ENCODE measurements around the gene SPRYD4.
A peak's percentile ranks its signal among the peaks of the same experiment; 100 is the strongest.
"Not testable (repeated sequence)": the region's sequence is repeated elsewhere in the genome, so short reads cannot be mapped to it uniquely, and the experiment has no call there.

The SPRYD4 gene

DNA sequence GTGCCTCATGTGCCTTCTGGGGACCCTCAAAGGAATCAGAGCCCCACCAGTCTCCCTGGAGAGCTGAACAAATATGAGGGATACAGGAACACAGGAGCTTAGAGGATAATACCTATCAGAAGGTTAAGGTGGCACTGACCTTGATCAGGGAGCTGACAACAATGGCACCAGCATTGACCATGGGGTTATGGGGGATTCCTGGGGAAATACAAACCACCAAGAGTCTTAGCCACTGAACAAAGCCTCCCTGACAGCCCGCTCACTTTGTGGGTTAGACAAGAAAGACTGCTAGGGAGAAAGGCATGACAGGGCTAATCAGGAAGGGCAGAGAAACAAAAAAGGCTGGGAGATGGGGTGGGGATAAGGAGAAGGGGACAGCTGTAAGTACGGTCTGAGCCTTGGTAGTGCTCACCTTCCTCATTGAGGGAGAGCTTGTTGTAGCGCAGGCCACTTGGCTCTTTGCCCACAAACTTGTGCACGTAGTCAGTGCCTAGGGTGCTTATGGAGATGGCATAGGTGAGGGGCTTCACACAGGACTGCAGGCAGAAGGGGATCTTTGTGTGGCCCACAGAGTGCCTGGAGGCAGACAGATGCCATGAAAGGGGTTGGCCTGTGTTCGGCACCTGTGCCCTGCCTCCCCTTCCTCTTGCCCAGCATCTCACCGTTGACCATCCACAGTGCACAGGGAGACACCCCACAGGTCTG lies 9.3 kb downstream of the SPRYD4 start:
- DNase-seq = no peak

GRCh38 chr12:56479625-56480024 lies 11.2 kb downstream of the SPRYD4 start:
- no peak for DNase-seq

- no peak for DNase-seq
Observed at GRCh38 chr12:56484566-56484965, 16.2 kb downstream of the SPRYD4 start.

- DNase-seq = no peak
Observed at GRCh38 chr12:56486694-56487093, 18.3 kb downstream of the SPRYD4 start.

GRCh38 chr12:56487448-56488040 lies 19.2 kb downstream of the SPRYD4 start:
- peak; percentile 18 to 30 for DNase-seq

DNA sequence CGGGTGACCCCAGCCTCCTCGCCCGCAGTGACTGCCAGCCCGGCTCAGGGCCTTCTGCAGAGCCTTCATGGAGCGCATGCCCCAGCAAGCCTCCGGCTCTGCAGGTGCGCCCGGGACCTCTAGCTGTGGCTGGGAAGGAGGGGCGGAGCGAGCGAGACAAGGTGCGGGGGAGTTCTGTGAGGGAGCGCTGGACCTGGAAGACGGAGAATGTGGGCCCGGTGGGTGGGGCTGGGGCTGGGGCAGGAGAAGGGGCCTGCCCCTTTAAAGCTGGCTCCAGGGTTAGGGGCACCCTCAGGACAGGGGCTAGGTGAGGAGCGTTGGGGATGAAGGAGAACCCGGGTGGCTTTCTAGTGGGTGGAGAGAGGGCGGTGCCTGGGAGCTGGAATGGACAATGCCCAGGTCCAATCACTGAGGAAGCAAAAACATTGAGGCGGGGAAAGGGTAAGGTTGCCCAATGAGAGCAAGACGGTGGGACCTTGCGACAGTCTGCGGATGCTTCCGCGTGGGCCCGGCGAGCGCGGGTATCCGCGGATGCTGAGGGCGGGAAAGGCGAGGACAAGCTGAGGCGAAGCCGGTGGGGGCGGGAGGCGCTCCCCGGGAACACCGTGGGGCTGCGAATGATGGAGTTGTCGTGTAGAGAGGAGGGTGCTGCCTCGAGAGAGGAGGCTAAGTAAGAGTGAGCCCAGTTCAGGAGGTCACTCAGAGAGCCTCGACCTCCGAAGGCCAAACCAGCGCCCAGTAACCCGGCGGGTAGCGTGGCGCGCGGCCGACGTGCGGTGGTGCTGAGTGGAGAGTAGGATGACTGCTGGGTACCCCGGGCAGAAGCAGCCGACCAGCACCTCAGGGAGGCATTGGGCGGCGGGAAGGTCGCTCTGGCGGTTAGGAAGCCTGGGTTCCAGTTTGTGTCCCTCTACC lies 19.9 kb downstream of the SPRYD4 start, which contains the start of gene GLS2:
GLS2 (minus strand) TSS at position 121 of the 915 bp plus-strand sequence; CDS start at position 78, 43 bp downstream.
- DNase-seq = peak; percentile 51 to 68

DNA sequence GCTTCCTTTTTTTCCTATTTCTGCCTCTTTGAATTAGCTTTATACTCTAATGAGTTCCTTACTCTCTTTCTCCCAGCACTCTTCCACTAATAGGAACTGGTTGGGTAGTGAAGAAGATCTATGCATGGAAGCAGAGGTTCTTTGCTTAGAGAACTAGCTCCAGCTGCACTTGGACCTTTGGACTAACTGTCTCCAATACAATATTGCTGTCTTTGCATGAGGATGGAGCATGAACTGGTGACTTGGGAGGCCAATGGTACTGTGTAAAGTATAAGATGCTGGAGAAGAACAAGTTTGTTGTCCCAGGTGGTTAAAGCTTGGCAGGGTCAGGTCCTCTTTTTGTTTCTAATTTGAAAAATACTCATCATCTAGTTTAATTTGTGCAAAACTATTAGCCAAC lies 22.0 kb downstream of the SPRYD4 start:
- DNase-seq = no peak

GRCh38 chr12:56493409-56494105 lies 25.2 kb downstream of the SPRYD4 start:
- DNase-seq = not testable (repeated sequence)

DNA sequence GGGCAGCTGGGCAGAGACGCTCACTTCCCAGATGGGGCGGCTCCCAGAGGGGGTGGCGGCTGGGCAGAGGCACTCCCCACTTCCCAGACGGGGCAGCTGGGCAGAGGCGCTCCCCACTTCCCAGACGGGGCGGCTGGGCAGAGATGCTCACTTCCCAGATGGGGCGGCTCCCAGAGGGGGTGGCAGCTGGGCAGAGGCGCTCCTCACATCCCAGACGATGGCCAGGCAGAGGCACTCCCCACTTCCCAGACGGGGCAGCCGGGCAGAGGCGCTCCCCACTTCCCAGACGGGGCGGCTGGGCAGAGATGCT lies 25.7 kb downstream of the SPRYD4 start:
- DNase-seq = not testable (repeated sequence)

DNA sequence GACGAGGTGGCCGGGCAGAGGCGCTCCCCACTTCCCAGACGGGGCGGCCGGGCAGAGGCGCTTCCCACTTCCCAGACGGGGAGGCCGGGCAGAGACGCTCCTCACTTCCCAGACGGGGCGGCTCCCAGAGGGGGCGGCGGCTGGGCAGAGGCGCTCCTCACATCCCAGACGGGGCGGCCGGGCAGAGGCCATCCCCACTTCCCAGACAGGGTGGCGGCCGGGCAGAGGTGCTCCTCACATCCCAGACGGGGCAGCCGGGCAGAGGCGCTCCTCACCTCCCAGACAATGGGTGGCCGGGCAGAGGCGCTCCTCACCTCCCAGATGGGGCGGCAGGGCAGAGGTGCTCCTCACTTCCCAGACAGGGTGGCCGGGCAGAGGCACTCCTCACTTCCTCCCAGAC lies 26.1 kb downstream of the SPRYD4 start:
- DNase-seq = not testable (repeated sequence)

GRCh38 chr12:56496704-56497103 lies 28.3 kb downstream of the SPRYD4 start:
- peak; percentile 42 to 62 for DNase-seq

- DNase-seq = not testable (repeated sequence)
Observed at GRCh38 chr12:56498126-56498902, 29.9 kb downstream of the SPRYD4 start.

DNA sequence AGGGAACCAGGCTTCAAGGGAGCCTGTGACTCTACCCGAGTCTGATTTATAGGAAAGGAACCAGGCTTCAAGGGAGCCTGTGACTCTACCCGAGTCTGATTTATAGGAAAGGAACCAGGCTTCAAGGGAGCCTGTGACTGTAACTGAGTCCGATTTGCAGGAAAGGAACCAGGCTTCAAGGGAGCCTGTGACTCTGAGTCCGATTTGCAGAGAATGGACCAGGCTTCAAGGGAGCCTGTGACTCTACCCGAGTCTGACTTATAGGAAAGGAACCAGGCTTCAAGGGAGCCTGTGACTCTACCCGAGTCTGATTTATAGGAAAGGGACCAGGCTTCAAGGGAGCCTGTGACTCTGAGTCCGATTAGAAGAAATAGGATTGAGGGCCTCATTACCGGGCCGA lies 31.1 kb downstream of the SPRYD4 start:
- not testable (repeated sequence) for DNase-seq

DNA sequence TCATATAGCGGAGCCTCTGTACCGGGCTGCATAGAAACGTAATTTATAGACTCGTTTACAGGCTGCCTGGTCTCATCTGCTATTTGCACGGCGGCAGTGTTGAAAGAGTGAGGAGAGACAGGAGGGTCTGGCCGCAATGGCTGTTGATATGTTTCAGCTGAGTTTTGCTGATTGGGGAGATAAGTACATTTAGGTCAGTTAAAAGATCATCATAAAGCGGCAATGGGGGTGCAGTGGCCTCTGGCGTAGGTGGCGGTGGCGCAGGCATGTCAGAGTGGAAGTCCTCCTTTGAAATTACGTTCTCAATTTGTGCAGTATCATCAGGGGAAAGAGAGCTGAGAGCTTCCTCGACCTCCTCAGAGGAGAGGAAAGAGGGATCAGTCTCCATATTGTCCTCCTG lies 31.5 kb downstream of the SPRYD4 start:
- DNase-seq = not testable (repeated sequence)

DNA sequence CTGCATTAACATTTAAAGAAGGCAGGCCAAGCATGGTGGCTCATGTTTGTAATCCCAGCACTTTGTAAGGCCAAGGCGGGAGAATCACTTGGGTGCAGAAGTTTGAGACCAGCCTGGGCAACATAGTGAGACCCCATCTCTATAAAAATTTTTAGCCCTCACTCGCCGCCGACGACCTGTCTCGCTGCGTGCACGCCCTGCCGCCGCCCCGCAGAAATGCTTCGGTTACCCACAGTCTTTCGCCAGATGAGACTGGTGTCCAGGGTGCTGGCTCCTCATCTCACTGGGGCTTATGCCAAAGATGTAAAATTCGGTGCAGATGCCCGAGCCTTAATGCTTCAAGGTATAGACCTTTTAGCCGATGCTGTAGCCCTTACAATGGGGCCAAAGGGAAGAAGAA lies 42.4 kb downstream of the SPRYD4 start:
- no peak for DNase-seq

- DNase-seq = not testable (repeated sequence)
Observed at GRCh38 chr12:56514014-56514318, 45.6 kb downstream of the SPRYD4 start.

GRCh38 chr12:56517854-56518253 lies 49.5 kb downstream of the SPRYD4 start:
- DNase-seq = no peak

DNA sequence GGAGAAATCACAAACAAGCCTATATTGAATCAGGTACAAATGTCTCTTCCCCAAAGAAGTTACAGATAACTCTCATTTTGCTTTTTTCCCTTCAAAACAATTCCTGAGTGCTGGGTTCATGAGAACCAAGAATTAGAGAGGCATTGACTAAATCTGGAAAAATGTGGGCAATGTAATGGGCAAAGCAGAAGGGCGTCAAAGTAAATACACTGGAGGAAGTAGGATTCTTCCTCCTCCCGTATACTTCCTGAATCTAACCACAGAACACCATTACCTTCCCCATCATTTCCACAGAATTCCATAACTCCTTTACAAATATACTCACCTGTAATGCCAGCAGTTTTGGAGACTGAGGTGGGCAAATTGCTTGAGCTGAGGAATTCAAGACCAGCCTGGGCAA lies 50.2 kb downstream of the SPRYD4 start:
- DNase-seq = no peak

GRCh38 chr12:56520048-56520447 lies 51.7 kb downstream of the SPRYD4 start:
- no peak for DNase-seq

- DNase-seq = no peak
Observed at GRCh38 chr12:56520506-56520905, 52.1 kb downstream of the SPRYD4 start.

DNA sequence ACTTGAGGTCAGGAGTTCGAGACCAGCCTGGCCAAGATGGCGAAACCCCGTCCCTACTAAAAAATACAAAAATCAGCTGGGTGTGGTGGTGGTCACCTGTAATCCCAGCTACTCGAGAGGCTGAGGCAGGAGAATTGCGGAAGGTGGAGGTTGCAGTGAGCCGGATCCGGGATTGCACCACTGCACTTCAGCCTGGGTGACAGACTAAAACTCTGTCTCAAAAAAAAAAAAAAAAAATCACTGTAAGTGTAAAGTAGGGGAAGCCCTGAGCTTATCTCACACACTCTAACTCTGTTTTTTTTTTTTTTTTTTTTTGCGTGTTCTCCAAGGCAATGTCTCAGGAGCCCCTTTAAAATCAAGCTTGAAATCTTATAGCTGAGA lies 52.8 kb downstream of the SPRYD4 start:
- no peak for DNase-seq

DNA sequence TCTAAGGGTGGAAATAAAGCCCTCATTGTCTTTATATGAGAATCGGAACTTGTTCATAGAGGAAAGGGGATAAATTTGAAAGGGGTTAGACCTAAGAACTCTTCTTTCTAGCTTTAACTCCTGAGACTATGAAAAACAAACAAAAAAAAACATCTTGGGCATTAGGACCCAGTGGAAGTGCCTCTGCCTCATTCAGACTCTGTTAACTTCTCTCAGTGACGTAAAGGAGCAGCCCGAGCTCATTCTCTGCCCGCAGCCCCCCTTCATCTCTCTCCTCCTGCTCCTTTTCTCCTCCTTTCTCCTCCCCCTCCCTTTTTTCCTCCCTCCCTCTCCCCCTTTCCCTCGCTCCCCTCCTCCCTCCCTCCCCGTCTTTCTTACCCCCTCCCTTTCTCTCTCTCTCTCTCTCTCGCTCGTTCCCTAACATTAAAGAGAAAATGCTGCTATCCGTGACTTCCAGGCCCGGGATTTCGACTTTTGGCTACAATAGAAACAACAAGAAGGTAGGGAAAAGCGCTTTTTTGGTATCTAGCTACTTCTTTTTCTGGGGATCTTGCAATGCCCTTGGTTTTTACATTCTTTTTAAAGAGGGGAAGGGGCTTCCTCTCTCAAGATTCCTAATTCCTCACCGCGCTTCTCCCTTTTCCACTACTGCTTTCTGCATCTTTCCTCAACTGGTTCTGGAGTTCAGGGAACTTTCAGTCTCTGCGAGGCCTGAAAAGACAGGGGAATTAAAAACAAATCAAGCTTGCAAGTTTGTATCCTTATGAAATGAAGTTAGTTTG lies 53.4 kb downstream of the SPRYD4 start, which contains the start of gene RBMS2:
RBMS2 (plus strand) TSS at position 231 of the 782 bp plus-strand sequence; CDS start at position 435, 204 bp downstream.
- no peak for DNase-seq
